Suprapubic skin (tissue), 4 donors: Measurements from ENCODE around the gene DYNC2H1.

ENCODE experiments used
- EP300 ChIP-seq: sonication (generic); formaldehyde crosslinking; IDR thresholded peaks from one replicate; pipeline ENCODE4 v1.6.1; 2017; ENCODE audit warnings: antibody characterized with exemption
- POLR2A ChIP-seq, 2 donors: fragments of 450-650 bp; IDR thresholded peaks; one replicate each; pipeline ENCODE4 v1.6.1; 2017; ENCODE audit warnings: antibody characterized with exemption in 2 of 2, mild to moderate bottlenecking in 2 of 2, moderate library complexity in 2 of 2
- POLR2AphosphoS5 ChIP-seq, 3 donors: sonication (generic); formaldehyde crosslinking; IDR thresholded peaks; one replicate each; pipeline ENCODE4 v1.6.1; 2017; ENCODE audit warnings: antibody characterized with exemption in 3 of 3
- TF ChIP-seq, protein P1 (sequence below), 2 donors: fragments of 200-600 bp in 1 of 2; fragments of 450-650 bp in 1 of 2; sonication (generic) in 1 of 2; IDR thresholded peaks; one replicate each; pipeline ENCODE4 v1.5.1; 2016 to 2019; ENCODE audit warnings: antibody characterized with exemption in 2 of 2, mild to moderate bottlenecking in 1 of 2, moderate library complexity in 1 of 2

GRCh38 chr11:103418014-103418413 lies 308.8 kb downstream of the DYNC2H1 start:
- TF ChIP-seq, protein P1, sequence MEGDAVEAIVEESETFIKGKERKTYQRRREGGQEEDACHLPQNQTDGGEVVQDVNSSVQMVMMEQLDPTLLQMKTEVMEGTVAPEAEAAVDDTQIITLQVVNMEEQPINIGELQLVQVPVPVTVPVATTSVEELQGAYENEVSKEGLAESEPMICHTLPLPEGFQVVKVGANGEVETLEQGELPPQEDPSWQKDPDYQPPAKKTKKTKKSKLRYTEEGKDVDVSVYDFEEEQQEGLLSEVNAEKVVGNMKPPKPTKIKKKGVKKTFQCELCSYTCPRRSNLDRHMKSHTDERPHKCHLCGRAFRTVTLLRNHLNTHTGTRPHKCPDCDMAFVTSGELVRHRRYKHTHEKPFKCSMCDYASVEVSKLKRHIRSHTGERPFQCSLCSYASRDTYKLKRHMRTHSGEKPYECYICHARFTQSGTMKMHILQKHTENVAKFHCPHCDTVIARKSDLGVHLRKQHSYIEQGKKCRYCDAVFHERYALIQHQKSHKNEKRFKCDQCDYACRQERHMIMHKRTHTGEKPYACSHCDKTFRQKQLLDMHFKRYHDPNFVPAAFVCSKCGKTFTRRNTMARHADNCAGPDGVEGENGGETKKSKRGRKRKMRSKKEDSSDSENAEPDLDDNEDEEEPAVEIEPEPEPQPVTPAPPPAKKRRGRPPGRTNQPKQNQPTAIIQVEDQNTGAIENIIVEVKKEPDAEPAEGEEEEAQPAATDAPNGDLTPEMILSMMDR (IDR thresholded peaks at IDR 0.05), result no peak
- TF ChIP-seq POLR2A (IDR thresholded peaks at IDR 0.05) (no peak), POLR2AphosphoS5 (IDR thresholded peaks at IDR 0.05) (no peak), EP300 (no peak)
